ENCODE data around the gene WWC2.

Gene WWC2

GRCh38 chr4:183261953-183262775 lies 163.1 kb downstream of the WWC2 start:
- DNase-seq, result peak; percentile 81 to 83

GRCh38 chr4:183262776-183263100 lies 163.7 kb downstream of the WWC2 start:
- DNase-seq, result no peak

GRCh38 chr4:183263787-183264386 lies 164.8 kb downstream of the WWC2 start:
- DNase-seq, result no peak

GRCh38 chr4:183264614-183265013 lies 165.6 kb downstream of the WWC2 start:
- no peak for DNase-seq

- no peak for DNase-seq
These were observed 167.3 kb downstream of the WWC2 start for GRCh38 chr4:183266371-183266770.

- DNase-seq, result no peak
These were observed 169.5 kb downstream of the WWC2 start for GRCh38 chr4:183268556-183268955.

GRCh38 chr4:183272384-183272783 lies 173.3 kb downstream of the WWC2 start:
- DNase-seq, result no peak

- no peak for DNase-seq
These were observed 177.0 kb downstream of the WWC2 start for GRCh38 chr4:183276106-183276505.

- no peak for DNase-seq
These were observed 185.3 kb downstream of the WWC2 start for GRCh38 chr4:183284258-183284785.

GRCh38 chr4:183284965-183285364 lies 185.9 kb downstream of the WWC2 start:
- no peak for DNase-seq

- no peak for DNase-seq
These were observed 186.8 kb downstream of the WWC2 start for GRCh38 chr4:183285886-183286285.

- DNase-seq, result no peak
These were observed 187.7 kb downstream of the WWC2 start for GRCh38 chr4:183286590-183287308.

GRCh38 chr4:183287309-183287659 lies 188.2 kb downstream of the WWC2 start:
- DNase-seq, result no peak

GRCh38 chr4:183287677-183288076 lies 188.6 kb downstream of the WWC2 start:
- no peak for DNase-seq

- DNase-seq, result no peak
These were observed 189.9 kb downstream of the WWC2 start for GRCh38 chr4:183288955-183289354.

GRCh38 chr4:183289688-183290087 lies 190.6 kb downstream of the WWC2 start:
- peak in 1 of 2 donors; percentile 12 for DNase-seq

GRCh38 chr4:183291070-183291469 lies 192.0 kb downstream of the WWC2 start:
- DNase-seq, result no peak

- no peak for DNase-seq
These were observed 196.7 kb downstream of the WWC2 start for GRCh38 chr4:183295711-183296110.

GRCh38 chr4:183297675-183298074 lies 198.6 kb downstream of the WWC2 start:
- DNase-seq, result no peak

- DNase-seq, result no peak
These were observed 200.4 kb downstream of the WWC2 start for GRCh38 chr4:183299464-183299863.

GRCh38 chr4:183300070-183300469 lies 201.0 kb downstream of the WWC2 start:
- DNase-seq, result no peak

GRCh38 chr4:183300655-183301054 lies 201.6 kb downstream of the WWC2 start:
- no peak for DNase-seq

- DNase-seq, result no peak
These were observed 204.2 kb downstream of the WWC2 start for GRCh38 chr4:183303301-183303700.

GRCh38 chr4:183304067-183304466 lies 205.0 kb downstream of the WWC2 start:
- no peak for DNase-seq
